A673 (cell line): ENCODE results near the gene CEP192. TPM values are rescaled to one million over a fixed set of nuclear protein-coding genes. Genes with fewer than 3 reads are reported as not detected.
"Not testable (repeated sequence)": the region's sequence is repeated elsewhere in the genome, so short reads cannot be mapped to it uniquely, and the experiment has no call there.

Experiments
- BruUV-seq: library from RNA; stranded (reverse); fragments of 400-500 nt; replicated peaks from 2 replicates; lab custom pipeline; 2021; lab: Mats Ljungman, UMichigan
- CTCF ChIA-PET: fragments of 300-600 bp; sonication (Branson Sonifier 250); formaldehyde crosslinking; loops from one replicate; lab custom pipeline; 2022; ENCODE audit warnings: antibody characterized with exemption; lab: Charles Lee
- POLR2A ChIA-PET: fragments of 300-600 bp; sonication (Branson Sonifier 250); formaldehyde crosslinking; loops from one replicate; lab custom pipeline; 2022; ENCODE audit warnings: antibody characterized with exemption; ENCODE audit not compliant: low non-redundant PET; lab: Charles Lee
- DNase-seq: peaks from one replicate; pipeline ENCODE4 v3.0.0-alpha.2; 2015; ENCODE audit warnings: low spot score
- H3K27ac ChIP-seq: fragments of 200-600 bp; sonication (generic); 2 replicates; pipeline ENCODE4 v1.5.1; 2016; ENCODE audit warnings: mixed run types, low read depth, mild to moderate bottlenecking, mixed read lengths, antibody characterized with exemption, low read length; ENCODE audit not compliant: poor library complexity, severe bottlenecking
- H3K27me3 ChIP-seq: fragments of 200-600 bp; sonication (generic); replicated peaks from 2 replicates; pipeline ENCODE4 v1.6.1; 2017; ENCODE audit warnings: mixed run types, low read depth, mild to moderate bottlenecking, mixed read lengths, antibody characterized with exemption, low read length; ENCODE audit not compliant: insufficient read depth, poor library complexity
- H3K36me3 ChIP-seq: fragments of 200-600 bp; sonication (generic); 2 replicates; pipeline ENCODE4 v1.6.1; 2016; ENCODE audit warnings: mixed run types, mild to moderate bottlenecking, mixed read lengths, antibody characterized with exemption, low read length; ENCODE audit not compliant: insufficient read depth, poor library complexity, severe bottlenecking
- H3K4me1 ChIP-seq: fragments of 200-600 bp; sonication (generic); 2 replicates; pipeline ENCODE4 v1.6.1; 2017; ENCODE audit warnings: mixed run types, mild to moderate bottlenecking, mixed read lengths, antibody characterized with exemption, low read length; ENCODE audit not compliant: insufficient read depth, poor library complexity, severe bottlenecking
- H3K4me3 ChIP-seq: fragments of 200-600 bp; sonication (generic); 2 replicates; pipeline ENCODE4 v1.5.1; 2016; ENCODE audit warnings: low read depth, mixed run types, mild to moderate bottlenecking, mixed read lengths, low read length; ENCODE audit not compliant: poor library complexity, severe bottlenecking
- H3K9me3 ChIP-seq: fragments of 200-600 bp; sonication (generic); 2 replicates; pipeline ENCODE4 v1.6.1; 2016; ENCODE audit warnings: mixed run types, low read depth, mild to moderate bottlenecking, mixed read lengths, antibody characterized with exemption, low read length; ENCODE audit not compliant: poor library complexity, severe bottlenecking
- EZH2 ChIP-seq: fragments of 200-600 bp; sonication (generic); IDR thresholded peaks from 2 replicates; pipeline ENCODE4 v1.6.1; 2017; ENCODE audit warnings: borderline replicate concordance, low read depth, mild to moderate bottlenecking, mixed read lengths, antibody characterized with exemption, low read length; ENCODE audit not compliant: poor library complexity, severe bottlenecking
- intact Hi-C: fragments of 100-400 bp; cut with micrococcal nuclease; formaldehyde crosslinking; loops from one replicate; pipeline ENCODE4 v1.10.0; 2022; ENCODE audit not compliant: unreplicated experiment
- total RNA-seq: library from RNA; stranded (reverse); gene quantifications from 2 replicates; pipeline ENCODE4 v1.2.3, GENCODE V29; 2021
- TF ChIP-seq, protein P1 (sequence below): fragments of 300-800, 200-600 bp; sonication (generic); conservative IDR thresholded peaks from 2 replicates; pipeline ENCODE4 v1.5.1; 2017; ENCODE audit warnings: low read depth, mild to moderate bottlenecking, antibody characterized with exemption, low read length, moderate library complexity, mixed read lengths

The CEP192 gene
- total RNA-seq, 1 experiment from 2014 or later, result 46.4 TPM

GRCh38 chr18:12995424-12995823 is 4.3 kb downstream of the CEP192 start:
- no TSS peak for BruUV-seq
- peaks cover 13% of the 10 kb centered on the region for H3K4me1 ChIP-seq
- no peak for TF ChIP-seq EZH2
- TF ChIP-seq, protein P1, sequence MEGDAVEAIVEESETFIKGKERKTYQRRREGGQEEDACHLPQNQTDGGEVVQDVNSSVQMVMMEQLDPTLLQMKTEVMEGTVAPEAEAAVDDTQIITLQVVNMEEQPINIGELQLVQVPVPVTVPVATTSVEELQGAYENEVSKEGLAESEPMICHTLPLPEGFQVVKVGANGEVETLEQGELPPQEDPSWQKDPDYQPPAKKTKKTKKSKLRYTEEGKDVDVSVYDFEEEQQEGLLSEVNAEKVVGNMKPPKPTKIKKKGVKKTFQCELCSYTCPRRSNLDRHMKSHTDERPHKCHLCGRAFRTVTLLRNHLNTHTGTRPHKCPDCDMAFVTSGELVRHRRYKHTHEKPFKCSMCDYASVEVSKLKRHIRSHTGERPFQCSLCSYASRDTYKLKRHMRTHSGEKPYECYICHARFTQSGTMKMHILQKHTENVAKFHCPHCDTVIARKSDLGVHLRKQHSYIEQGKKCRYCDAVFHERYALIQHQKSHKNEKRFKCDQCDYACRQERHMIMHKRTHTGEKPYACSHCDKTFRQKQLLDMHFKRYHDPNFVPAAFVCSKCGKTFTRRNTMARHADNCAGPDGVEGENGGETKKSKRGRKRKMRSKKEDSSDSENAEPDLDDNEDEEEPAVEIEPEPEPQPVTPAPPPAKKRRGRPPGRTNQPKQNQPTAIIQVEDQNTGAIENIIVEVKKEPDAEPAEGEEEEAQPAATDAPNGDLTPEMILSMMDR, result no peak
- ChIA-PET CTCF (no interaction called here), POLR2A (no interaction called here)
- DNase-seq, result no peak
- no peaks in the 10 kb centered on the region for H3K36me3 ChIP-seq
- H3K27ac ChIP-seq, result no peak overlapping the region
- H3K4me3 ChIP-seq, result no peak overlapping the region
- no peaks in the 10 kb centered on the region for H3K9me3 ChIP-seq
- H3K27me3 ChIP-seq, result no peaks in the 10 kb centered on the region
- intact Hi-C loops, result no loop called here

GRCh38 chr18:12995952-12996477 is 4.9 kb downstream of the CEP192 start:
- intact Hi-C loops, result no loop called here
- CTCF ChIA-PET, result no interaction called here
- Histone ChIP-seq H3K36me3 (peaks cover 2% of the 10 kb centered on the region), H3K27ac (no peak overlapping the region), H3K27me3 (no peaks in the 10 kb centered on the region), H3K9me3 (no peaks in the 10 kb centered on the region), H3K4me3 (no peak overlapping the region), H3K4me1 (peaks cover 12% of the 10 kb centered on the region)
- POLR2A ChIA-PET, result no interaction called here
- no TSS peak for BruUV-seq
- no peak for TF ChIP-seq EZH2
- TF ChIP-seq, protein P1, result no peak
- no peak for DNase-seq

GRCh38 chr18:12996661-12997292 is 5.6 kb downstream of the CEP192 start:
- CTCF ChIA-PET, result no interaction called here
- POLR2A ChIA-PET, result no interaction called here
- BruUV-seq, result no TSS peak

GRCh38 chr18:12997330-12997729 is 6.2 kb downstream of the CEP192 start:
- H3K4me3 ChIP-seq, intact Hi-C loops, H3K27me3 ChIP-seq, BruUV-seq, H3K27ac ChIP-seq, H3K9me3 ChIP-seq, CTCF ChIA-PET, DNase-seq: not testable (repeated sequence)
- POLR2A ChIA-PET, result interaction anchor here (0.6 kb wide), 1 partner anchor 587 kb away, joined by 3 read pairs; no protein-coding TSS in a partner anchor
- H3K36me3 ChIP-seq, result peaks cover 15% of the 10 kb centered on the region
- H3K4me1 ChIP-seq, result peaks cover 12% of the 10 kb centered on the region

More at GRCh38 chr18:12996661-12997292, 5.6 kb downstream of the CEP192 start:
- intact Hi-C loops, result no loop called here
- Histone ChIP-seq H3K4me1 (peaks cover 12% of the 10 kb centered on the region), H3K4me3 (no peak overlapping the region), H3K36me3 (peaks cover 9% of the 10 kb centered on the region), H3K27ac (no peak overlapping the region), H3K9me3 (no peaks in the 10 kb centered on the region), H3K27me3 (no peaks in the 10 kb centered on the region)
- DNase-seq, result no peak
- no peak for TF ChIP-seq EZH2
- TF ChIP-seq, protein P1, result no peak
